NCI-H1694 (cell line): ENCODE results near the gene PARD3.

Experiments
- DNase-seq: peaks from one replicate; lab custom pipeline; 2025; lab: John Stamatoyannopoulos, UW

Gene PARD3

DNA sequence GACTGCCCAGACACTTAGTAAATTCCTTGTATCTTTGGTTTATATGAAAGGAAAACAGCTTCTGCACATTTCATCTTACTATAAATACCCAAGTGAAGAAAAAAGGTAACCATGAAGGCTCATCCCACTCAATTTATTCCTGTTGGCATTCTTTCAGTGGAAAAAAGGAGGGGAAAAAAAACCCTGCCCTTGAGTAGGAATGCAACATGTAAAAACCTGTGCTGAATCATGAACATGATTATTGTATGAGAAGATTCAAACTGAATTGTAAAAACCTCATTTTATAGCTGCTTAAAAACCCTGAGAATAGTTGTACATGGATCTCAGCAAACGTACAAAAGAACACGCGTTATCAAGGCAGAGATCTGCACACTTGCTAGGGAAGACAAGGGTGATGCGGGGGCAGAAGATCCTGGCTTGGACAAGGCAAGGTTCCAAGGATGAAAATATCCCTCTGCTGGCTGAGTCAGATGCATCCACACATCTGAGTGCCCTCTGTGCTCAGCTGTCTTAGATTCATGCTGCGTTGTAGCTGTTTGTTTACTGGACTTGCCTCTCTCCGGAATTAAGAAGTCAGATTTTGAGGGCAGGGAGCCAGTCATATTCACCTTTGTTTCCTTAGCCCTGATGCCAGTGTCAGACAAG, 658.2 kb downstream of the PARD3 start:
- DNase-seq = no peak

DNA sequence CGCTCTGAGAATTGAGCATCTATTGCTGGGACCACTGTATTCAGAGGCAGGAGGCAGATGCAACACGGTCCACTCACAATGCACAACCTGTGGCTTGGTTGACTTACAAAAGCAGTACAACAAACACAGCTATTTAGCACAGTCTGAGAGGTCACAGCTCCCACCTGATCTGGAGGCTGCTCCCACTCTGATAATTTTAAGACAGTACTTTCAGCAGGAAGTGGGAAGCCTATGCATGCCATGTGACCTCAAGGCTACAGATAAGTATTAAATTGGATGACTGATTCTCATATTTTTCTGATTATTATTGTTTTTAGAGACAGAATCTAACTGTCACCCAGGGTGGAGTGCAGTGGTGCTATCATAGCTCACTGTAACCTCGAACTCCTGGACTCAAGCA, 659.3 kb downstream of the PARD3 start:
- DNase-seq = no peak

- no peak for DNase-seq
These were observed 660.7 kb downstream of the PARD3 start for GRCh38 chr10:34154383-34154900.

DNA sequence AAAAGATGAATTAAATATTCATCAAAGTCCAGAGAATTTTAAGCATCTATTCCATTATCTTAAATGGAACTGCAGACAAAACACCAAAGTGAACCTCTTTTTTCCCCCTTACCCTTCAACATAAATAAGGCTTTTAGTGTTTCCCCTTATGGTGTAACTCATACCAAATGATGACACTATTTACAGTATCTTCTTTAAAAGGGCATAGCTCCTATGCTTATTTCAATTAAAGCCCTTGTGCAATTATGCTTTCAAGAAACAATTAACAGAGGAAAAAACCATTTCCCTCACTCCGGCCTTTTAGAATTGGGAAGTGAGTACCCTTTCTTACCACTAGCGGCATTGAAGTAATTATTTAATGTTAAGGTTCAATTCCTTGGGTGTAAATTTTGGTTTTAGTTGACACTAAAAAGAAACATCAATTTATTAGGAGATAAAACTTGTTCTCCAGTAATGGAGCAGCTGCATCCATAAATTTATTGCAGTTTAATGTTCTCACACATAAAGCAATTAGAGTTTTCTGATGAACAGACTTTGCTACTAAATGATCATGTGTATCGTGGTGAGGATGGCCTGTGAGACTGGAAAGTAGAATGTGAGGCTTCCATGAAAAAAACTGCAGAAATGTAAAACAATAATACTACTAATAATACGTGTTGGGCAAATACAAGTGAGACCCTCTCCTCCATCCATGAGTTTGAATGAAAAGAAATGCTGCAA, 661.3 kb downstream of the PARD3 start:
- DNase-seq = no peak

DNA sequence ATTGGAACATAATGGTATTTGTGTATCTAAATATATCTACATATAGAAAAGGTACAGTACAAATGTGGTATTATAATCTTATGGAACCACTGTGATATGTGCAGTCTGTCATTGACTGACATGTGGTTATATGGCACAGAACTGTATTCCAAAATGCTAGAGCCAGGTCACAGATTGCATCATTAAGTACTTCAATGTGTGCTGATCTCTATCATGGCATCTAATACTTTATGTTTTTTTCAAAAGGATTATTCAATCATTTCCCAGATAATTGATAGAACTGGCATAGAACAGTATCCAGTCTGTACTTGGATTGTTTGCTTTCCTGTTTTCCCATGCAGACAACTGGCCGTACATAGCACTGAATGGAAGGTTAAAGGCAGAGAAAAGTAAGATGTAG, 662.7 kb downstream of the PARD3 start:
- no peak for DNase-seq

DNA sequence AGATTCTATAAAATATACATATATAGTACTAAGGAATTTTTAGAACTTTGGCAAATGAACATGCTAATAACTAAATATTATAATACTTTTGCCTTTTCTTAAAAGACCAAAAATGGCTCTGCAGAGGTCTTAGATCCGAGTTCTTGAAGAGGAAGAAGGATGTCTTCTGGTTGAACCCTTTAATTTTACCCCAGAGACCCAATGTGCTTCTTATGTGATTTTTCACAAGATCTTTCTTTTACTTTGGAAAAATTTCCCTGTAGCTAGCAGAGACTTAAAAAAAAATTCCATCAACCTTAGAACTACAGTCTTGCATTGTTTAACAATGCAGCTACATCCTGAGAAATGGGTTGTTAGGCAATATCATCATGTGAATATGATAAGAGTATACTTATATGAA, 663.2 kb downstream of the PARD3 start:
- no peak for DNase-seq

DNA sequence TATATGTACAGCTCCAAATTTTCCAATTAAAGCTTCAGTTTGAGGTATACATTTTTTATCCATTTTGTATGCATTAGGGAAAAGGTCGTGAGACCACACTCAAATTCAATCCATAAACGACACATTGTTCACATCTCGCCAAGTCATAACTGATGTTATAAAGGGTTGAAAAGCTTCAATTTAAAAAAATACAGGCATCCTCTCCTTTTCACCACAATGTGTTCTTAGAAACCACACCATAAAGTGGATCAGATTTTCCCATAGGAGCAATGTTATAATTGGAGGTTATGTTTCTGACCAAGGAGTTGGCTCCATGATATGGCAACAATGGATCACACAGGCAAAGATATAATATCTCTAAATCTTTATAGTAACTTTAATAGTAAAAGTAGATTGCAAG, 663.6 kb downstream of the PARD3 start:
- DNase-seq = no peak

DNA sequence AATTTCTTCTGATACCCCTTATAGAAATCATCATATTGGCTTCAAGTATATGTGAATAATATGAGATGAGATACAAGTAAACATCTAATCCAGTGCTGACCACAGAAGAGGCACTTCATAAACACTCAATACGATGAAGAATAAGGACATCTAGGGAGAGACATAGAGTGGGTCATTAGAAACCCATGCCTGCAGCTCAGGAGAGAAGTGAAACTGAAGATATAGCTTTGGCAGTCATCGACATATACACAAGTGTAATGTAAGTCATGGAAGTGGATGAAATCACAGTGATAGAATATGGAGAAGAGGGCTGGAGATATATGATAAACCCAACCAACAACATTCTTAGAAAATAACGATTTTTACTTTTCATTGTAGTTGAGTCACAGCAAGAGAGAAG, 665.0 kb downstream of the PARD3 start:
- no peak for DNase-seq

DNA sequence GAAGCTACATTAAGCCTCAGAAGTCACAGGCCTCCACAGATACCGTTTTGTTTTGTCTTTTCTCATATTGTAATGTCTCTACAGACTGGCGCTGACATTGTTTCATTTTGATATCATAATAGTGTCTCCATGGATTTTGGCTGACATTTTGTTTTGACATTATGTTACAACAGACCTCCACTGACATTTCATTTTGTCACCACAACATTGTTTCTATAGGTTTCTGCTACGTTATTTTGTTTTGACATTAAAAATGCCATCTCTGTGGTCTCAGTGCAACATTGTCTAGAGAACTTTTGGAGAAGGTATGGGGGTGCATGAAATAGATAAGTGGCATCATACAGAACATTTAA, 666.8 kb downstream of the PARD3 start:
- DNase-seq = no peak

- no peak for DNase-seq
These were observed 667.3 kb downstream of the PARD3 start for GRCh38 chr10:34147641-34148304.

GRCh38 chr10:34145715-34146114, 669.4 kb downstream of the PARD3 start:
- no peak for DNase-seq

- DNase-seq = no peak
These were observed 671.6 kb downstream of the PARD3 start for GRCh38 chr10:34143466-34143865.

DNA sequence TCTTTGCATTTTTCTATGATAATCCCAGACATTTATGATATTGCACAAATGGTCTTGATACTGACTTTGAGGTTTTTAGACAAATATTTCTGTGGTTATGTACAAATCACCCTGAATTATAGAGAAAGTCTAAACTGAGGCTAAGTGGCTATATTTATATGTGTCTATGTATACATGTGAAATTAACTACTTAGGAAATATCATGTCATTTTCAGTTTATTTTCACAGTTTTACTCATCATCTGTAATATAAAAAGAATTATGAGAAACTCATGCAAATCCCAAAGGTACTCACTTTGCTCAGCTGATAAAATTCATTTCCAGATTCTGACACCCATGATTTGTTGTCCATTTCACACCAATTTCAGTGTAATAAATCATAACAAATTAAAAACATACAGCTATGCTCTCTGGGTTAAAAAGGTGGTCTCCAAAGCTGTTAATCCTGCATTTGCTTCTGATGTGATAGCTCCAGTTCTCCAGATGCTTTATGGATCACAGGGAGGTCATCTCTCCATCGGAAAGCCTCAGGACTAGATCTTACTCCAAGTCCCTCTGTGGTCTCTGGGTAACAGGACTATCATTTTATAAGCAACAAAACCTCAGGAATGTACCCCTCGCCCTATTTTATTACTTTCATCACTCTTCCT, 673.9 kb downstream of the PARD3 start:
- no peak for DNase-seq

- no peak for DNase-seq
These were observed 675.5 kb downstream of the PARD3 start for GRCh38 chr10:34139559-34139958.

DNA sequence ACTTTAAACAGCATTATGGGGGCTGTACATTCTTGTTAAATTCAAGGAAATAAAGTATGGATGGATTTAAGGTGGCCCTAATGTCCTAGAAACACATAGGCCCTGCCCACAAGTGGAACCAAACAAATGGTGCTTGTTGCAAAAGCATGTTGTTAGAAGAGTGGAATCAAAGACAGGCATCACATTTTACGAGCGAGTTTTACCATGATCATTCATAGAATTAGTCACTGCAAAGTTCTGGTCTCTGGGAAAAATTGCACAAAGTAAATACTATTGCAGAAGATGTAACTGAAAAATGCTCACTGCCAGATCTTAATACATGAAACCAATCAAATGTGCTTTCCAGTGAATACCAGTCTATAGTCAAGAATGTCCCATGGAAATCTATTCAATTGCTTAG, 677.1 kb downstream of the PARD3 start:
- no peak for DNase-seq

- no peak for DNase-seq
These were observed 677.9 kb downstream of the PARD3 start for GRCh38 chr10:34137201-34137600.

DNA sequence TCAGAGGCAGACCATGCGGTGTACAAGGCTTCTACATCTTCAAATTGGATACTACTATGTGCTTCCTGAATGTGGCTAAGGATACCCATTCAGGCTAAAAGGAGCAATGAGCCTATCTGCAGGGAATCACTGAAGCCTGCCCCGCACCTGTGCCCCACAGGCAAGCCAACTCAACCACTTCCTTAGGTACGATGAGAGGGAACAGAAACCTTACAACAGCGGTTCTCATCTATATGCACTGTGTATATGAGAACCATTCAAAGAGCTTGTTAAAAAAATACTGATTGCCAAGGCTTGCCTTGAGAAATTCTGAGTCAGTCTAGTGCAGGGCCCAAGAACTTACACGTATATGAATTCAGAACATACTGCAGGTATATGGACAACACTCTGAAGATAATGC, 679.6 kb downstream of the PARD3 start:
- no peak for DNase-seq

GRCh38 chr10:34134602-34135001, 680.5 kb downstream of the PARD3 start:
- DNase-seq = no peak

DNA sequence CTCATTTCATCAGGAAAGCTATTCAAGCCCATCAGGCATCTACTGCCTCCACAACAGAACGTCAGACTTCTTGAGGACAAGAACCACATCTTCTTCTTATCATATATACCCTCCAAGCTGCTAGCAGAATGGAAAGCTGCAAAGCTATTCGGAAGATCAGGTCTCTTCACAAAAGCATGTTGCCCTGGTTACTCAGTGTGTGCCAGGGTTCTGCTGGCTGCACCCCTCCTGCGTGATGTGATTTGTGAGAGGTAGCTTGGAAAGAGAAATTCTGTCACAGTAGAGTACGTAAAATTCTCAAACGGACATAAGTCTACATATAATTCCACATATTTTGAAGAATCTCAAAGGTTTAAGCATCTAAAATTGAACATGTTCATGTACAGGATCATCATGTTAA, 681.7 kb downstream of the PARD3 start:
- DNase-seq = no peak

GRCh38 chr10:34131152-34131551, 683.9 kb downstream of the PARD3 start:
- DNase-seq = no peak

DNA sequence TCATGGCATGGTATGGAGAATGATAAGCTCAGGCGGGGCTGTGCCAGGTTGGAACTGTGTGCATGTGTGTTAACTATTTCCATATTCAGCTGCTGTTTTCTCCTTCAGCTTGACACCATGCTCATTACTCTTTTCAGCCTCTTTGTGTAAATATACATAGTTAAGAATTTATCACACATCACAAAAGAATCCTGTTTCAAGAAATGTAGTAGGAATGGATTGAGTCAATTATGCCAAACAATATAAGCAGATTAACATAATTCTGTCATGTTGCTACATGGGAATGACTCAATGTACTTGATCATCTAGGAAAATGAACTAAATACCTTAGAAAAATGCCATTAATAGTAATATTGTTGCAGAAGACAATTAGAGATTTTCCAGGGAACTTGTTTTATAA, 687.4 kb downstream of the PARD3 start:
- DNase-seq = no peak

- no peak for DNase-seq
These were observed 688.5 kb downstream of the PARD3 start for GRCh38 chr10:34126371-34127151.
